ENCODE measurements around the gene PIGQ.
"Not testable (repeated sequence)": the region's sequence is repeated elsewhere in the genome, so short reads cannot be mapped to it uniquely, and the experiment has no call there.

PIGQ gene

GRCh38 chr16:588889-589657, 19.3 kb downstream of the PIGQ start:
- peak; percentile 70 for DNase-seq

GRCh38 chr16:589658-590187, 20.0 kb downstream of the PIGQ start, which contains the start of gene RAB40C:
Gene RAB40C, plus strand, starts transcription at chr16:590066. Its CDS starts 226 bp downstream, at chr16:590292.
- peak; percentile 70 for DNase-seq

- DNase-seq = no peak
These were observed 20.5 kb downstream of the PIGQ start for GRCh38 chr16:590188-590814.

- DNase-seq = no peak
These were observed 21.0 kb downstream of the PIGQ start for GRCh38 chr16:590815-591200.

GRCh38 chr16:591231-591630, 21.5 kb downstream of the PIGQ start:
- no peak for DNase-seq

GRCh38 chr16:591892-592517, 22.2 kb downstream of the PIGQ start:
- DNase-seq = no peak

- peak; percentile 57 for DNase-seq
These were observed 22.9 kb downstream of the PIGQ start for GRCh38 chr16:592518-593306.

GRCh38 chr16:593406-593805, 23.6 kb downstream of the PIGQ start:
- DNase-seq = peak; percentile 85

- no peak for DNase-seq
These were observed 24.0 kb downstream of the PIGQ start for GRCh38 chr16:593807-594206.

- no peak for DNase-seq
These were observed 25.3 kb downstream of the PIGQ start for GRCh38 chr16:595094-595528.

- DNase-seq = no peak
These were observed 26.4 kb downstream of the PIGQ start for GRCh38 chr16:595942-596735.

- DNase-seq = no peak
These were observed 26.9 kb downstream of the PIGQ start for GRCh38 chr16:596736-597060.

GRCh38 chr16:597655-598054, 27.9 kb downstream of the PIGQ start:
- DNase-seq = not testable (repeated sequence)

GRCh38 chr16:598823-599739, 29.3 kb downstream of the PIGQ start:
- no peak for DNase-seq

- no peak for DNase-seq
These were observed 31.0 kb downstream of the PIGQ start for GRCh38 chr16:600781-601180.

GRCh38 chr16:603933-604332, 34.2 kb downstream of the PIGQ start:
- DNase-seq = no peak

- DNase-seq = no peak
These were observed 37.0 kb downstream of the PIGQ start for GRCh38 chr16:606656-607307.

GRCh38 chr16:608019-608418, 38.3 kb downstream of the PIGQ start:
- DNase-seq = no peak

GRCh38 chr16:609316-609715, 39.5 kb downstream of the PIGQ start:
- no peak for DNase-seq

- DNase-seq = no peak
These were observed 40.2 kb downstream of the PIGQ start for GRCh38 chr16:609984-610383.

All from NCI-H2029 treated with DMSO at 0.1 percent for 48 hours (cell line).